NCI-H2081 (cell line): ENCODE measurements around the gene ORC6.
A peak's percentile ranks its signal among the peaks of the same experiment; 100 is the strongest.
"Not testable (repeated sequence)": the region's sequence is repeated elsewhere in the genome, so short reads cannot be mapped to it uniquely, and the experiment has no call there.

ENCODE experiments used
- DNase-seq, 2 experiments: peaks; one replicate each; lab custom pipeline; 2025; lab: John Stamatoyannopoulos, UW

The ORC6 gene, protein sequence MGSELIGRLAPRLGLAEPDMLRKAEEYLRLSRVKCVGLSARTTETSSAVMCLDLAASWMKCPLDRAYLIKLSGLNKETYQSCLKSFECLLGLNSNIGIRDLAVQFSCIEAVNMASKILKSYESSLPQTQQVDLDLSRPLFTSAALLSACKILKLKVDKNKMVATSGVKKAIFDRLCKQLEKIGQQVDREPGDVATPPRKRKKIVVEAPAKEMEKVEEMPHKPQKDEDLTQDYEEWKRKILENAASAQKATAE

DNA sequence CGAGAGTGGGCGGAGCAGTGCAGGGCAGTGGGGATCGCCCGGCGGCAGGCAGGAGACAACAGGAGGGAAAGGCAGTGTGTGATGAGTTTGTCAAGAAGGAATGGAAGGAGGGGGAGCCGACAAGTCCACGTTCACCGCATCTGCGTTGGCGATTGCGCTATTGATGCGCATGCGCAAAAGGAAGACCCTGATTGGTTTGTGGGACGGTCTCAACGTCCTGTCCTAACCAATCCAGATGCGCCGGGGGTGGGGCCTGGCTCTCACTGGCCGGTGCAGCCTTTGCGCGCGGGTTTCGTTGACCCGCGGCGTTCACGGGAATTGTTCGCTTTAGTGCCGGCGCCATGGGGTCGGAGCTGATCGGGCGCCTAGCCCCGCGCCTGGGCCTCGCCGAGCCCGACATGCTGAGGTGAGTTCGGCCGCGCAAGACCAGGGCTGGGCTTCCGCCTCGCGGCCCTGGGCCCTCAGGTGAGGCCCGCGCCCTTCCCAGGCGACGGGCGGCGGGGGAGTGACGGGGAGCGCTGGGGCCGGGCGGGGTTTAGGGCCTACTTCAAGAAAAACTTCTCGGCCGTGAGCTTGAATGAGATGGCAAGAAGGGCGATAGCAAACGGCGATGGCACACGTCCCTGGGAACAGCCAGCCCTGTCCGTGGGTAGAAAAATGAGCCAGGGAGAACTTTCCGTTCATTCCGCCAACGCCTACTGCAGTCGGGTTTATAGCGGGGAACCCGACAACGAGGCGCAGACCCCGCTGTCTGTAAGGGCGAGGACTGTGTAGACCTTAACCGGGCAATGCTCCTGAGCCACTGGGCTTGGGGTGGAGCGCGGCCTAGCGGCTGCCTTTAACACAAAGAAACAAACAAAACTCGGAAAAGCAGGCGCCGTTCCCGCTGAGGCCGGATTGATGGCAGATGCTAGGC, at the start of gene ORC6:
Gene ORC6, plus strand, starts transcription at position 295 of the 916 bp plus-strand sequence. Its CDS starts 47 bp downstream, at position 342.
- DNase-seq = peak; percentile 92 to 93

DNA sequence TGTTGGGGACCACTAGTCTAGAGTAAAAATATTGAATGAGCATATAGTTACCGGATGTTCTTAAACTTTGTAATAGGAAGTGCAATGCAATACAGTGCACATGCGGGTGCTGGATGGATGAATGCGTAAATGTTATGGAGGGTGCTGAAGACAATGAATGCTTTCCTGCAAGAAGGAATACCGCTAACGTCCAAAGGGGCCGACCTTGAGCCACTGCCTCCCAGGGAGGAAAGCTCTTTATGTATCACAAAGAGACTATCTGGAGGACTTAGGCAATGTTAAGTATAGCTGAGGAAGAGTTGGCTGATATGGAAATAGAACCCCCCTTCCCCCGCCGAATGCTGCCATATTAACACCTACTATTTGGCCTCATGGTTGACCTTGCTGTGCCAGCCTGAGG, 40.8 kb upstream of the ORC6 start:
- no peak for DNase-seq

DNA sequence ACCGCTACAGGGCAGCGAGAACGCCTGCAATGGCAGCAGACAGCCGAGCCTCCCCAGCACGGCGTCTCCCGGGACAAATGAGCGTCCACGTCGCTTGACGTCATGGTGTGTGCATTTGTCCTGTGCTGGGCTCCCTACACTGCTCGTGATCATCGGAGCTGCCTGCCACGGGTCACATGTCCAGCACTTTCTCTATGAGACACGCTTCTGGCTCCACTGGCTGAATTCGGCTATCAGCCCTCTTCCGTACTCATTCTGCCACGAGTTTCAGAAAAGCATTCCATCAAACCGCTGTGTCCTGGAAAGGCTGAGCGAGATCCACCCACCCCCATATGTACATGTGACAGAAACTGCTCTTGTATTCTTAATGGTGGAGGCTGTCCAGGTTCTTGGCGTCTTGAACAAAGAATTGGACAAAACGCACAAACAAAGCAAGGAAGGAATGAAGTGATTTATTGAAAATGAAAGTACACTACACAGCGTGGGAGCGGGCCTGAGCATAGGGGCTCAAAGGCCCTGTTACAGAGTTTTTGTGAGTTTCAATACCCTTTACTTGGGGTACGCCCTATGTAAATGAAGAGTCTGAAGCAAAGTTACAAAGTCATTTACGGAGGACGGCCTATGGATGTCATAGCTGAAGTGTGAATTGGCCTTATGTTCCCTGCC, 39.7 kb upstream of the ORC6 start:
- no peak for DNase-seq

DNA sequence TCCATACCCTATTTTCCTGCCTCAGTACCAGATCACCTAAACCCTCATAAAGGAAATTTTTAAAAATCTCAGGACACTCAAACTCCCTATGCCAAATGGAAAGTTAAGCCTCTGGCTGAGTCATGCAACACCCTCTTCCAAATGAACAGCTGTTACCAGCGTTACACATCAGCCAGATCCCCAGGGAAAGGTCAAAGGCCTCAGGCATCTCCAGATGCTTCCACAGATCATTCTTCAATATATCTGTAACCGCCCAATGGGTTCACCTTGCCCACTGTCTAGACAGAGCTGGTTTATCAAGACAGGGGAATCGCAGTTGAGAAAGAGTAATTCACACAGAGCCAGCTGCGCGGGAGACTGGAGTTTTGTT, 39.2 kb upstream of the ORC6 start:
- no peak for DNase-seq

DNA sequence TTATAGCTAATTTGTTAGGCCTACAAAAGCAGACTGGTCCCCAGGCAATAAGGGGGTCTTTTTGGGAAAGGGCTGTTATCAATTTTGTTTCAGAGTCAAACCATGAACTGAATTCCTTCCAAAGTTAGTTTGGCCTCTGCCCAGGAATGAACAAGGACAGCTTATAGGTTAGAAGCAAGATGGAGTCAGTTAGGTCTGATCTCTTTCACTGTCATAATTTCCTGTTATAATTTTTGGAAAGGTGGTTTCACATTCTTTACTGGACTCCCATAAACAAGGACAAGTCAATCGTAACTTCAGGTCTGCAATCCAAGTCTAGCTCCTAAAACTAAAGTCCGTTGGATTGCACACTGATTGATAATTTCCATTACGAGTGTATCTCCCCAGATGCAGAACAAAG, 38.2 kb upstream of the ORC6 start:
- no peak for DNase-seq

DNA sequence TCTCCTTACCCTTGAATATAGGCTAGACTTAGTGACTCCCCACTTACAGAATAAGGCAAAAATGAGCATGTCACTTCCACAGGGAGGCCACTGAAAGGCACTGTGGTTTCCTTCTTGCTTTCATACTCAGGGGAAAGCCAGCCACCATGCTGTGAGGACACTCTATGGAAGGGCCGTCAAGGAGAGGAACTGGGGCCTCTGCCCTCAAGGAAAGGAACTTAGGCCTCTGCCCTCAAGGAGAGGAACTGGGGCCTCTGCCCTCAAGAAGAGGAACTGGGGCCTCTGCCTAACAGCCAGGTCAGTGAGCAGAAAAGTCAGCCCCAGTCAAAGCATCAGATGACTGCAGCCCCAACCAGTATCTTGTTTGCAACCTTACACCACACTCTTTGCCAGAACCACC, 30.5 kb upstream of the ORC6 start:
- no peak for DNase-seq

DNA sequence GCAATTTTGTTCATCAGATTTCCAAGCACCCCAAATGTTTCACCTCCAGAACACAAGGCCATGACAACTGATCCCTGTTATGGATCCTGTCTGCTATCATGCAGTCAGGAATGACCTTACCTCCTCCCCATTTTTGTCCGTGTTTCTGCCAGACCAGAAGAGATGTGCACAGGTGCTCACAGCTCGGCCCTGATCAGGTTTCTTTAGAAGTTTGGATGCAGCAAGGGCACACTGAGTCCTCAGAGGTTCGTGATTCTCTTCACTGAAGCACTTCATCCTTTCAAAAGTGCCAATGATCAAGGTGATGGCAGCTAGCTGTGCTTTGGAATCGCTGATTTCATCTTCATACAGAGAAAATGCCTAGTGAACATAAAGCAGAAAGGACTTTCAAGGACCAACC, 27.3 kb upstream of the ORC6 start:
- DNase-seq = no peak

DNA sequence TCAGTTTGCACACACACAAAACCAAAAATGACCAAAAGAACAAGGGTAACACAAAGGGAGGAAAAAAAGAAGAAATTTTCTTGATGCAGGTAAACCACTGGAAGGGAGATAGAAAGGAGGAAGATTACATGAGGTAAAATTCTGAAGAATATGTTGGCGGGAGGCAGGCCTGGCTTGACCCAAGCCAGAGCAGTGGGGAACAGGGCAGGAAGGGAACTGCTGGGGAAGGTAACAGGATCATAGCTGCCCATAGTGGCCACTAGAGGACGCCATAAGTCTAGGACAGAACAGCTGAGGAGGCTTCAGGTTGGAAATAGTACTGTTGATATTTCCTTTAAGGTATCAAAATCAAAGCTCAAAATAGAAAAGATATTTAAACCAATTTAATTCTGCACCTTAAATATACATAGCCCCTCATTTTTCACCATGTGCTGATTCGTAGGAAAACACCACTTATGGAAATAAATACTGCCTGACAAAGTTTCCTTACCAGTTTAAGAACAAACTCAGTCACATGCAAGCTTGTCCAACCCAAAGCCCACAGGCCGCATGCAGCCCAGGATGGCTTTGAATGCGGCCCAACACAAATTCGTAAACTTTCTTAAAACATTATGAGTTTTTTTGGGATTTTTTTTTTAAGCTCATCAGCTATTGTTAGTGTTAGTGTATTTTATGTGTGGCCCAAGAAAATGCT, 16.0 kb upstream of the ORC6 start:
- DNase-seq = peak; percentile 39 to 43

DNA sequence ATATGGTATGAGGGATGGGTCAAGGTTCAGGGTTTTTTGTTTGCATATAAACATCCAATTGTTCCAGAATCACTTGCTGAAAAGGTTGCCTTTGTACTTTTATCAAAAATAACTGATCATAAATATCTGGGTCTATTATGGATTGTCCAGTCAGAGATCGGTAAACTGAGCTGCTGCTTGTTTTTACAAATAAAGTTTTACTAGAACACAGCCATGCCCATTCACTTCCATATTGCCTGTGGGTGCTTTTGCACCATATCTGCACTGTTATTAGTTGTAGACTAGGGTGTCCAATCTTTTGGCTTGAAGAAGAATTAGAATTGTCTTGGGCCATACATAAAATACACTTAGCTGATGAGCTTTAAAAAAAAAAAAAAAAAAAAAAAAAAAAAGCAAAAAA, 11.5 kb upstream of the ORC6 start:
- DNase-seq = not testable (repeated sequence)

DNA sequence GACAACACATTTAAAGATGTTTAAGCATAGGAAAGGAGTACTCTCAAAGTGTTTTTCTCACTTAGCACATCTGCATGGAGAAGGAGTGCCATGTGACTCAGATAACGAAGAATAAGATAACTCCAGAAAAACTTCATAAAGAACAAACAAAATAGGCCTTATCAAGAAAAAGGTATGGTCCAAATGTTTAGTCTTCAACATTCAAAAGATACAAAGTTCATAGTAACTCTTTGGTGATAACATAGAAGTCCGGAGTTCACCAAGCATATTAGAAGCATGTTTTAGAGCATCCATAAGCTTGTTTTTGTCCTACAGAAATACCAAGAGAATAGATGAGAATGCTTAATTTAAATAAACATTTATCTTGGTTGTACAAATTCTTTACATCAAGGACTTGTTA, 7.6 kb upstream of the ORC6 start:
- DNase-seq = not testable (repeated sequence)

DNA sequence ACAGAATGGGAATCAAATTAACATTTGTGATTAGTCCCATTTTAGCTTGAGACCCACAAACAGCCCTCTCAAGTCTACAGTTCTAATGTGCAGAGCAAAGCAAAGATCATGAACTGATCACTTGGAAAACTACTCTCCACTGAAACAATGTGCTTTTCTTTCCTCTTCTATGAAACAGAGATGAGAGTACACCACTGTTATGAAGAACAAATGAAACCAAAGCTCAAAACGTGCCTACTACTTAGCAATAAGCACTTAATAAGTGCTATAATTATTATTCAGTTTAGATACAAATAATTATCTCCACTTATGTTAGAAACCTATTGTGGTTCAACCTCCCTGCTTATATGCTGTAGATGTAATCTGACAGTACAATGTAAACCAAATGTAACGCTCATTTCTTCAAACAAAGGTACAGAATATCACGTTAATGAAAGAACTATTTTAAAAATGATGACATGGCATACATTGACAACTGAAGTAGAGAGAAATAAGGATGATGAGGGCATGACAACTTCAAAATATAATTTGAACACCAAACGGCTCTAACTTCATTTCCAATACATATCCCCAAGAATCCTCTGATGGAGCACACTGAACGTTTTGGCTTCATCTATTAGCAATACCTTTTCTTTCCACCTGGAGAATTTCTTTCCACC, 2.5 kb upstream of the ORC6 start:
- DNase-seq = no peak

DNA sequence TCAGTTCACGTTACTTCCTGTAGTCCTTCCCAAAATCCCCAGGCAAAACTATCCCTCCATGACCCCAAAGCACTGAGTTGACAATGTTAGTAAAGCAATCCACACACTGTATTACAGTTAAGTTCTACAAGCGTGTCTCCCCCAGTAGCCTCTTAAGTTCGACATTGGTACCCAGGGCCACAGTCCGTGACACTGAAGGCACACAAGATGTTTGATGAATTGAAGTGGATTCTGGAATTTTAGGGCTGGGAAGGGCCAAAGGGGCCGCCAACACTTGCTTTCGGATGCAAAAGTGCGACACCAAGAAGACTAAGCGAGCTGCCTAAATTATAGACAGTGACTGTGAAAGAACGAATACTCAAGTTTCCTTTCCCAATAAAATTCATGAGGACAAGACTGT, 2.0 kb upstream of the ORC6 start:
- DNase-seq = no peak

DNA sequence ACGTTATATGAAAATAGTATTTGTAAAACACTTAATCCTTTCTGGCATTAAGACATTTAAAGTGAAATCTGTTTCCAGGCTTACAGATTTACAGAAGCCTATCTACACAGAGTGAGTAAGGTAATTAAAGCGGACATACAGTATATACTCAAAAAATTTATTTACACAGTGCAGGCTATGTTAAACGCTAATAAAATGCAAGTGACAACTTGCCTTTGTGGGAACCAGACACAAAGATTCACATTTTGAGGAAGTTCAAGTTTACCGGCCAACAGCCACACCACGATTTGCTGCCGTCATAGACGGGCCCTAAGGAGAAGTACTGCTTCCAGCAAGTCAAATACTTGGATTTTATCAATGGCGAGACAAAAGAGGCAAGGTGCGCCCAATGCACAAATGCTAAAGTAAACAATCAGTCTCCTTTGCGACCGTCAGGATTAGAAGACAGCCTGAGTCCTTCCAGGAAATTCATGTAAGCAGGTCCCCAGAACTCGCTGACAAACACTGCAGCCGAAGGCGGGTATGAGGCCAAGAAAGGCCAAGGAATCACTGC, 1.3 kb upstream of the ORC6 start:
- no peak for DNase-seq

DNA sequence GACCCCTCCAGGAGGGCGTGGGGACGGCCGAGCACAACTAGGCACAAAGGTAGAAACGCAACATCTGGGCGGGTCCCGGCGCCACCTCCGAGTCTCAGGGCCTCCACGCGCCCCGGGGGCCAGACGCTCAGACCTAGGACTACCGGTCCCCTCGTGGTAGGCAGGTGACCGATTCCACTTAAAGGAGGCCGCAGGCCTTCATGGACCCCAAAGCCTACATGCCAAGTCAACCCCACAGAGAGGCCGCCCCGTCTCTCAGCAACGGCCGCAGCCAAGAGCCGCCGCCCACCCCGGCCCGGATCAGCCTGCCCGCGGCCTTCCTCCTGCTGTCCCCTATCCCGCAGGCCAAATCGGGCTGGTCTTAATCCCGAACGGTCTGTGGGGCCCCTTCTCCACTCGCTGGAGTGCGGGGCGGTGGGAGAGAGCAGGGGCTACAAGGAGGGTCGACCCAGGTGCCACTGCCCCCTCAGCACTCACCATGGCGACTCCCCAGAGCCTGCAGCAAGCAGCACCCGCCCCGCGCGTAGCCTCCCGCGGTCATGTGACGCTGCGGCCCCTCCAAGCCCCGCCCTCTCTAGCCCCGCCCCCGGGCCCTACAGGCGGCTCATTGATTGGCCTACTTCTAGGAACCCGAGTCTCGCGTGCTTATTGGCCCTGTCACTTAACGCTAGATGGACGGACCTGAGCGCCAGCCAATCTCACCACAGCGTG, 650 bp upstream of the ORC6 start, which contains the start of gene VPS35:
Gene VPS35, minus strand, starts transcription at position 525 of the 711 bp plus-strand sequence. Its CDS starts 45 bp downstream, at position 480.
- DNase-seq = peak; percentile 95 to 96

DNA sequence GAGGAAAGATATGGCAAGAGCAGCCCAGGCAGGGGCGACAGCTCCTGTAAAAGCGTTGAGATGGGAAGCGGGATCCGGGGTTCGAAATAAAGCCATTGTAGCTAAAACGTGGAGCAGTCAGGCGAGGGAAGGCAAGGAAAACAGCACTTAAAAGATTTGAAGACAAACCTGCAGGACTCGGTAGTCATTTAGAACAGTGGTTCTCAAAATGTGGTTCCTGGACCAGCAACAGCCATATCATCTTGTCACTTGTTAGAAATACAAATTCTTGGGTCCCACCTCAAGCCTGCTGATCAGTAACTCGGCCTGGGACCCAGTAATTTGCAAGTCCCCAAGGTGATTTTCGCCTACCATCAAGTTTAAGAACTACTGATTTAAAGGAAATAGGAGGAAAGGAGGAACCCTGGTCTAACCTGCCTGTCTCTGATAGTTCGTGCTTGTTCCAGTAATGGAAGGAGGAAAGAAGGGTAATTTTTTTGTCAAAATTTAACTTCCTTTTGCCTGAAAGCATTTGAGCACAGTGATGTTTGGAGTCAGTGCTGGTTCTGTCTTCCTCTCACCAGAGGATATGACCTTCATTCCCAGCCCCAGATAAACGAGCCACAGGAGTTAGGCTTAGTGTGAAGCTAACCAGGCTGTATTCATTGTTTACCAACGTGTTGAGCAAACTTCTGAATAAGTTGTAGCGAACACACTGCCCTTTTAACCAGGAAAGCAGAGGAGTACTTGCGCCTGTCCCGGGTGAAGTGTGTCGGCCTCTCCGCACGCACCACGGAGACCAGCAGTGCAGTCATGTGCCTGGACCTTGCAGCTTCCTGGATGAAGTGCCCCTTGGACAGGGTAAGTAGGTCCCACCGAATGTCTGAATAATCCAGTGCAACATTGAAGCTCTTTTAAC, 1.1 kb downstream of the ORC6 start:
- no peak for DNase-seq

DNA sequence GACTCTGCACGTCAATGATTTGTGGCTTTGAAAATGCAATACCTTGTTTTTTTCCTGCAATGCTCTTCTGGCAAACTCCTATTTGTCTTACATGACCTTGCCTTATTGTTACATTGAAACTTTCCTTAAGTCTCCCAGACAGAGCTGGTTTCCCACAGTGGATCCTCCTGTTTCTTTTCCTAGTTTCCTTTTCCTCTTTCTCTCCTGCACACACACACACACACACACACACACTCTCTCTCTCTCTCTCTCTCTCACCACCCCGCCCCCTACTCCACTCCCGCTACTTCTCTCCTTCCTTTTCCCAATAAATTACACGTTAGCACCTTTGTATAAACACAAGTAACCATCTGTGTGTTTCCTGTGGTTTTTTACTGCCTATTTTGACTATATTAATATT, 2.3 kb downstream of the ORC6 start:
- DNase-seq = no peak

DNA sequence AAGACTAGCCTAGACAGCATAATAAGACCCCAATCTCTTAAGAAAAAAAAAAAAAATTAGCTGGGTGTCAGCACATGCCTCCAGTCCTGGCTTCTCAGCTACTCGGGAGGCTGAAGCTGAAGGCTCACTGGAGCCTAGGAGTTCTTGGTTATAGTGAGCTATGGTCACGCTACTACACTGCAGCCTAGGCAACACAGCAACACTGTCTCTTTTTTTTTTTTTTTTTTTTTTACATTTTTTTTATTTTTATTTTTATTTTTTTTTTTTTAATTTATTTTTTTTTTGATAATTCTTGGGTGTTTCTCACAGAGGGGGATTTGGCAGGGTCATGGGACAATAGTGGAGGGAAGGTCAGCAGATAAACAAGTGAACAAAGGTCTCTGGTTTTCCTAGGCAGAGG, 4.1 kb downstream of the ORC6 start:
- DNase-seq = no peak

DNA sequence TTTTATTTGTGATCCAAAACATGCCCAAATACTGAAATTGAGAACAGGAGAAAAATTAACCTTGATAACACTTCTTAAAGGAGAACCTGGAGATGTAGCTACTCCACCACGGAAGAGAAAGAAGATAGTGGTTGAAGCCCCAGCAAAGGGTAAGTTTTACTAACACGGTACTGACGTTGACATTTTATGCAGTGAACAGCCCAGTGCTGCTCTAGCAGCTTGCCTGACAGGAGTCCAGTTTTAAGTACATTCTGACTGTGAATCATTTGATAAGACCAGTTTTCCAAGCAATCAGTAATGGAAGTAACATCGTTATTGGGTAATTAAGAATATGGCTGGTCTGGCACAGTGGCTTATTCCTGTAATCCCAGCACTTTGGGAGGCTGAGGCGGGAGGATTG, 6.5 kb downstream of the ORC6 start:
- no peak for DNase-seq

DNA sequence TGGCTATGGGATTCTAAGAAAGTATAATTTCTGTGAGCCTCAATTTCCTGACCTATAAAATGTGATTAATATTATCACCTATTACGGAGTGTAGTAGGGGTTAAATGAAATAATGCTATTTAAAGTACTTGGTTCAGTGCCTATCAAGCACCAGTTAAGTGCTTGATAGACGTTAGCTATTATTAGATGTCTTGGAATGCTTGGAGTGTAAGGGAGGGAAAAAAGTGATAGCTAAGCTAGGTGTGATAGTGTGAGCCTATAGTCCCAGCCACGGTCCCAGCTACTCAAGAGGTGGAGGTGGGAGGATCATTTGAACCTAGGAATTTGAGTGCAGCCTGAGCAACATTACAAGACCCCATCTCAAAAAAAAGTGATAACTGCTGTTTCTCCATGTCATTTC, 7.5 kb downstream of the ORC6 start:
- DNase-seq = no peak

DNA sequence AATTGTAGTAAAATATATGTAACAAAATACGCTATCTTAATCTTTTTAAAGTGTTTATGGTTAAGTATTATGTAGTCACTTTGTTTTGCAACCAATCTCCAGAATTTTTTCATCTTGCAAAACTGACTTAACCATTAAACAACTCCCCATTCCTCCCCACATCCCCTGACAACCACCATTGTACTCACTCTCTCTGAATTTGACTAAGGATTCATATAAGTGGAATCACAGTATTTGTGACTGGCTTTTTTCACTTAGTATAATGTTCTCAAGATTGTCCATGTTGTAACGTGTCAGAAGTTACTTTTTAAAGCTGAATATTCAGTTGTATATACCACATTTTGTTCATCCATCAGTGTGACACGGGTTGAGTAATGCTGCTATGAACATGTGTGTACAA, 10.6 kb downstream of the ORC6 start:
- DNase-seq = no peak
